ENCODE results near the gene STING1. TPM values are rescaled to one million over a fixed set of nuclear protein-coding genes. Genes with fewer than 3 reads are reported as not detected.

The STING1 gene
- 58.8 and 76.5 TPM in 2 replicates for total RNA-seq

GRCh38 chr5:139482050-139482889 is at the start of gene STING1:
STING1 (minus strand) TSS chr5:139482758; CDS start chr5:139481704, 1,054 bp downstream.

GRCh38 chr5:139470821-139471300 is 11.7 kb downstream of the STING1 start, which contains the start of gene SMIM33:
SMIM33 (plus strand) TSS chr5:139471004; CDS start chr5:139471122, 118 bp downstream.

DNA sequence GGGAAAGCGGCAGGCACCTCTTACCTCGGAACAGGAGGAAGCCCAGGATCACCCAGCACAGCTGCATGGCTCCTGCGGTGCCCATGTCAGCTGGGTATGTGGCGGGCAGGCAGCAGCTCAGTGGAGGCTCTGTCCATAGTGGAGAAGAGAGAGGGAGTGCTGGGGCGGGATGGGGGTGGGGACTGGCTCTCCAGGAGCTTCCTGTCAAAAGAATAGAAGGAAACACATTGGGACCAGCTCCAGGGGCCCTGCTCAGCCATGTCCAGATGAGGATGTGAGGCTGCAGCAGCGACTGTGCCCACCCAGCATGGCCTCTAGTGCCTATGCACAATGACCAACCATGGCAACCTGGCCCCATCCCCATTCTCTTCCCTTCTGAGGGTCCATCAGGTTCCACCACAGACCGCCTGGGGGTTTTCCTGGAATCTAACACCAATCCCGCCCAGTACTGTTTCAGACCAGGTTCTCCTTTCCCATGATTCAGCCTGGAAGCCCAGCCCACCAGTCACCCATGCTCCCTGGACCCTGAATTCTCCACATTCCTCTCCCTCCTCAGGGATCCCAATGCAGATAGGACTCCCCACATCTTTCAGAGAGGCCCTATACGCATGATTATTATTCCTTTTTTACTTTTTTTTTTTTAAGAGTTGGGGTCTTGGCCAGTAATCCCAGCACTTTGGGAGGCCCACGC is 19.8 kb downstream of the STING1 start, which contains the start of gene ECSCR:
Gene ECSCR, minus strand, starts transcription at position 158 of the 691 bp plus-strand sequence. Its CDS starts 73 bp downstream, at position 85.

DNA sequence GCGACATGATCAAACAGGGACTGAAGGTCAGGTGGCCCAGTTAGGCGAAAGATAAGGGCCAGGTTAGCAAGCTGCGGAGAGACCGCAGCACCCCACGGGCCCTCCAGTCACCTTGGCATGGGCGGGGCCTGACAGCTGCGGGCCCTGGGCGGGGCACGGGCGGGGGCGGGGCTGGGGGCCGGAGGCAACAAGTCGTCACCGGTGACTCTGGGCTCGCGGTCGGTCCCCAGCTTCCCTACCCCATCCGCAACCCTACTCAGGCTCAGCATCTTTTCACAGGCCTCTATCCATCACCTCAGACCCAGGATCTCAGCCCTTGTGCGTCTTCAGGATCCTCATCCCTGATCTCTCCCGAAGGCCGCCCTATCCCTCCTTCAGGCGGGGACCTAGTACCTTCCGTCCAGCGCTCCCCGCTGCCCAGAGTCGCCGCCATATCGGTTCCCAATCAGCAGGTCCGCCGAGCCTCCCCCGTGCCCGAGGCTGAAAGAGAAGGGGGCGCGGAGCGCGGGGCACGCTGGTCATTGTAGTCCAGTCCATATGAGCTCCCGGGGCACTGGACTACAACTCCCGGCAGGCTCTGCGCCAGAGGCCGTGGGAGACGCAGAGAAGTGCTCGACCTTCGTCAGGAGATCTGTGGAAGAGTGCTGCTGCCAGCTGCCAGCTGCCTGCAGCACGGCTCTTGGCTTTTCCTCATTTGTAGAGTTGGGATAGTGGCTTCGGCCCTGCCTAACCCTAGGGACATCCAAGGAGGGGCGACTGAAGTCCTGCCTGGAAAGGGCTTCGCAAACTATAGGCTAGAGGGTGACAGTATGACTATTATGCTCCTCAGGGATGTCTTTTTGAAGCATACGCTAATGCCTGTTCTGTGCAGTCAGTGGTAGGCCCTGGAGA is 43.3 kb downstream of the STING1 start, which contains the start of gene DNAJC18:
Gene DNAJC18, minus strand, starts transcription at position 513 of the 891 bp plus-strand sequence. Its CDS starts 80 bp downstream, at position 433.

Other genes with a start within 250 kb of the STING1 start
- gene MATR3, start 189.0 kb downstream of the STING1 start, total RNA-seq = 263 and 296 TPM in 2 replicates
- gene PAIP2, start 140.9 kb downstream of the STING1 start, total RNA-seq = 28.9 and 52.1 TPM in 2 replicates
- not detected in 2 replicates for gene SLC23A1, start 99.5 kb downstream of the STING1 start, total RNA-seq
- not detected in 2 replicates for gene MZB1, start 92.8 kb downstream of the STING1 start, total RNA-seq
- gene PROB1, start 87.7 kb downstream of the STING1 start, total RNA-seq = 1.3 and 1.7 TPM in 2 replicates
- 4.8 and 5.7 TPM in 2 replicates for gene SPATA24, start 78.7 kb downstream of the STING1 start, total RNA-seq
- 8.1 and 12.6 TPM in 2 replicates for gene DNAJC18, start 43.2 kb downstream of the STING1 start, total RNA-seq
- gene ECSCR, start 20.0 kb downstream of the STING1 start, total RNA-seq = 2.2 and 4.4 TPM in 2 replicates
- not detected in 2 replicates for gene SMIM33, start 11.8 kb downstream of the STING1 start, total RNA-seq
- gene UBE2D2, start 78.6 kb upstream of the STING1 start, total RNA-seq = 43.5 and 49.7 TPM in 2 replicates
- 125 and 200 TPM in 2 replicates for gene CXXC5, start 165.6 kb upstream of the STING1 start, total RNA-seq

Measured in smooth muscle cell of the pulmonary artery (primary cell).